Naive thymus-derived CD8-positive, alpha-beta T cell (primary cell): ENCODE results near the gene MYO3A. TPM values are rescaled to one million over a fixed set of nuclear protein-coding genes. Genes with fewer than 3 reads are reported as not detected.

Experiments
- ATAC-seq, 2 donors: fragments of 150-1000 bp; cut with Tn5 transposase in 1 of 2; sonication (Bioruptor Pico), chemical (Tn5 transposase) in 1 of 2; 1 replicate in 1 of 2; 2 replicates in 1 of 2; pipeline ENCODE4 v1.10.0; 2021; ENCODE audit warnings: mild to moderate bottlenecking in 2 of 2, moderate library complexity in 2 of 2
- POLR2A ChIA-PET: fragments of 350-600 bp; sonication (Branson Sonifier 250); formaldehyde crosslinking; loops from one replicate; lab custom pipeline; 2021; ENCODE audit warnings: antibody characterized with exemption; lab: Charles Lee
- DNase-seq, 10 donors: peaks; one replicate each; pipeline versions ENCODE4 v3.0.0 to v3.0.0-alpha.2; 2020 to 2022
- H3K27ac Mint-ChIP-seq, 10 donors: one replicate each; pipeline ENCODE4 v1.8.0; 2020 to 2022; ENCODE audit warnings: mild to moderate bottlenecking in 10 of 10, mixed read lengths in 10 of 10, moderate library complexity in 4 of 10, inconsistent platforms in 1 of 10
- H3K27me3 Mint-ChIP-seq, 5 donors: one replicate each; pipeline ENCODE4 v1.8.0; 2021 to 2022; ENCODE audit warnings: mixed read lengths in 5 of 5
- H3K36me3 Mint-ChIP-seq, 3 donors: one replicate each; pipeline ENCODE4 v1.8.0; 2020 to 2022; ENCODE audit warnings: mixed read lengths in 3 of 3, mild to moderate bottlenecking in 2 of 3, inconsistent platforms in 1 of 3
- H3K4me1 Mint-ChIP-seq, 4 donors: one replicate each; pipeline ENCODE4 v1.8.0; 2021 to 2022; ENCODE audit warnings: mixed read lengths in 4 of 4
- H3K4me3 Mint-ChIP-seq, 10 donors: one replicate each; pipeline ENCODE4 v1.8.0; 2020 to 2022; ENCODE audit warnings: mild to moderate bottlenecking in 10 of 10, mixed read lengths in 10 of 10, moderate library complexity in 6 of 10, inconsistent platforms in 1 of 10
- H3K9me3 Mint-ChIP-seq, 9 donors: one replicate each; pipeline ENCODE4 v1.8.0; 2020 to 2022; ENCODE audit warnings: mixed read lengths in 9 of 9, mild to moderate bottlenecking in 3 of 9, inconsistent platforms in 1 of 9, moderate library complexity in 1 of 9
- polyA plus RNA-seq, 3 donors: library from polyadenylated mRNA; unstranded; fragments of 300-500 nt; fragmentation: Illumina TruSeq; gene quantifications; one replicate each; pipeline ENCODE4 v1.2.3, GENCODE V29; 2021
- total RNA-seq, 8 experiments: library from RNA in 2 of 8; stranded (reverse) in 2 of 8; gene quantifications; one replicate each; pipeline ENCODE4 v1.2.3 and lab custom pipeline; 2021 to 2026

MYO3A gene
- total and polyA plus RNA-seq, 5 experiments from 2014 or later = not detected

- Mint-ChIP-seq H3K27ac (no peak overlapping the region), H3K9me3 (peaks cover 0 to 29% (median 16%) of the 10 kb centered on the region in 9 donors), H3K36me3 (peaks cover 0 to 13% (median 4%) of the 10 kb centered on the region in 3 donors), H3K27me3 (peaks cover 20 to 73% (median 24%) of the 10 kb centered on the region in 5 donors), H3K4me1 (no peaks in the 10 kb centered on the region), H3K4me3 (no peak overlapping the region)
- DNase-seq = no peak
- POLR2A ChIA-PET = no interaction called here
- no peak for ATAC-seq
These were observed 10.7 kb downstream of the MYO3A start for GRCh38 chr10:25944771-25945170.

- DNase-seq (no peak), ATAC-seq (no peak)
- H3K36me3 Mint-ChIP-seq = peaks cover 0 to 10% (median 2%) of the 10 kb centered on the region in 3 donors
- POLR2A ChIA-PET = no interaction called here
- H3K4me1 Mint-ChIP-seq = no peaks in the 10 kb centered on the region
- peaks cover 6 to 26% (median 8%) of the 10 kb centered on the region in 5 donors for H3K27me3 Mint-ChIP-seq
- peaks cover 2 to 15% (median 11%) of the 10 kb centered on the region in 9 donors for H3K9me3 Mint-ChIP-seq
- H3K27ac Mint-ChIP-seq = no peak overlapping the region
- H3K4me3 Mint-ChIP-seq = no peak overlapping the region
These were observed 18.8 kb downstream of the MYO3A start for GRCh38 chr10:25952857-25953256.

- DNase-seq = no peak
- POLR2A ChIA-PET = no interaction called here
- peaks cover 5 to 28% (median 8%) of the 10 kb centered on the region in 5 donors for H3K27me3 Mint-ChIP-seq
- H3K9me3 Mint-ChIP-seq = peaks cover 0 to 27% (median 18%) of the 10 kb centered on the region in 9 donors
- H3K4me3 Mint-ChIP-seq = no peak overlapping the region
- no peak for ATAC-seq
- H3K27ac Mint-ChIP-seq = no peak overlapping the region
- peaks cover 0 to 14% (median 2%) of the 10 kb centered on the region in 3 donors for H3K36me3 Mint-ChIP-seq
- H3K4me1 Mint-ChIP-seq = no peaks in the 10 kb centered on the region
These were observed 20.8 kb downstream of the MYO3A start for GRCh38 chr10:25954851-25955250.

- Mint-ChIP-seq H3K4me1 (no peaks in the 10 kb centered on the region), H3K27ac (no peak overlapping the region), H3K9me3 (peaks cover 0 to 32% (median 18%) of the 10 kb centered on the region in 9 donors), H3K36me3 (peaks cover 0 to 15% (median 2%) of the 10 kb centered on the region in 3 donors), H3K27me3 (peaks cover 7 to 38% (median 10%) of the 10 kb centered on the region in 5 donors), H3K4me3 (no peak overlapping the region)
- no peak for DNase-seq
- POLR2A ChIA-PET = no interaction called here
- no peak for ATAC-seq
These were observed 25.7 kb downstream of the MYO3A start for GRCh38 chr10:25959540-25960232.

GRCh38 chr10:25965584-25965983 is 31.6 kb downstream of the MYO3A start:
- Mint-ChIP-seq H3K36me3 (peaks cover 0 to 2% (median 0%) of the 10 kb centered on the region in 3 donors), H3K4me3 (no peak overlapping the region), H3K4me1 (no peaks in the 10 kb centered on the region), H3K27ac (no peak overlapping the region), H3K27me3 (peaks cover 8 to 57% (median 20%) of the 10 kb centered on the region in 5 donors), H3K9me3 (no peaks in the 10 kb centered on the region)
- no peak for DNase-seq
- no peak for ATAC-seq
- POLR2A ChIA-PET = no interaction called here

- POLR2A ChIA-PET = no interaction called here
- no peaks in the 10 kb centered on the region for H3K4me1 Mint-ChIP-seq
- no peak for ATAC-seq
These were observed 32.8 kb downstream of the MYO3A start for GRCh38 chr10:25966844-25967243.

GRCh38 chr10:25972631-25973030 is 38.6 kb downstream of the MYO3A start:
- POLR2A ChIA-PET = no interaction called here
- peaks cover 2 to 29% (median 6%) of the 10 kb centered on the region in 5 donors for H3K27me3 Mint-ChIP-seq
- H3K4me1 Mint-ChIP-seq = no peaks in the 10 kb centered on the region
- H3K36me3 Mint-ChIP-seq = no peaks in the 10 kb centered on the region
- ATAC-seq = no peak
- H3K27ac Mint-ChIP-seq = no peak overlapping the region
- H3K9me3 Mint-ChIP-seq = no peaks in the 10 kb centered on the region
- no peak for DNase-seq
- no peak overlapping the region for H3K4me3 Mint-ChIP-seq

More at GRCh38 chr10:25966844-25967243, 32.8 kb downstream of the MYO3A start:
- H3K4me3 Mint-ChIP-seq = no peak overlapping the region
- no peaks in the 10 kb centered on the region for H3K9me3 Mint-ChIP-seq
- no peak for DNase-seq
- peaks cover 7 to 56% (median 20%) of the 10 kb centered on the region in 5 donors for H3K27me3 Mint-ChIP-seq
- H3K36me3 Mint-ChIP-seq = peaks cover 0 to 2% (median 0%) of the 10 kb centered on the region in 3 donors
- no peak overlapping the region for H3K27ac Mint-ChIP-seq

GRCh38 chr10:25974897-25975459 is 40.9 kb downstream of the MYO3A start:
- no peak overlapping the region for H3K27ac Mint-ChIP-seq
- no peaks in the 10 kb centered on the region for H3K36me3 Mint-ChIP-seq
- DNase-seq (no peak), ATAC-seq (no peak)
- peaks cover 0 to 2% (median 0%) of the 10 kb centered on the region in 9 donors for H3K9me3 Mint-ChIP-seq
- peaks cover 0 to 34% (median 6%) of the 10 kb centered on the region in 5 donors for H3K27me3 Mint-ChIP-seq
- POLR2A ChIA-PET = no interaction called here
- no peak overlapping the region for H3K4me3 Mint-ChIP-seq
- H3K4me1 Mint-ChIP-seq = no peaks in the 10 kb centered on the region

GRCh38 chr10:25978771-25979170 is 44.7 kb downstream of the MYO3A start:
- Mint-ChIP-seq H3K4me1 (no peaks in the 10 kb centered on the region), H3K27ac (no peak overlapping the region), H3K4me3 (no peak overlapping the region), H3K36me3 (peaks cover 0 to 6% (median 0%) of the 10 kb centered on the region in 3 donors), H3K9me3 (peaks cover 0 to 14% (median 7%) of the 10 kb centered on the region in 9 donors), H3K27me3 (peaks cover 4 to 49% (median 16%) of the 10 kb centered on the region in 5 donors)
- DNase-seq (no peak), ATAC-seq (no peak)
- POLR2A ChIA-PET = no interaction called here

GRCh38 chr10:25982107-25982506 is 48.1 kb downstream of the MYO3A start:
- peaks cover 0 to 26% (median 12%) of the 10 kb centered on the region in 9 donors for H3K9me3 Mint-ChIP-seq
- POLR2A ChIA-PET = no interaction called here
- ATAC-seq (no peak), DNase-seq (no peak)
- H3K4me3 Mint-ChIP-seq = no peak overlapping the region
- H3K27me3 Mint-ChIP-seq = peaks cover 2 to 44% (median 16%) of the 10 kb centered on the region in 5 donors
- no peaks in the 10 kb centered on the region for H3K4me1 Mint-ChIP-seq
- peaks cover 0 to 6% (median 0%) of the 10 kb centered on the region in 3 donors for H3K36me3 Mint-ChIP-seq
- H3K27ac Mint-ChIP-seq = no peak overlapping the region

GRCh38 chr10:25988583-25988982 is 54.6 kb downstream of the MYO3A start:
- POLR2A ChIA-PET = no interaction called here
- Mint-ChIP-seq H3K4me3 (no peak overlapping the region), H3K9me3 (peaks cover 0 to 19% (median 2%) of the 10 kb centered on the region in 9 donors), H3K27ac (no peak overlapping the region), H3K4me1 (no peaks in the 10 kb centered on the region), H3K27me3 (peaks cover 0 to 14% (median 5%) of the 10 kb centered on the region in 5 donors), H3K36me3 (no peaks in the 10 kb centered on the region)
- no peak for ATAC-seq
- no peak for DNase-seq

- H3K9me3 Mint-ChIP-seq = peaks cover 0 to 12% (median 0%) of the 10 kb centered on the region in 9 donors
- no peaks in the 10 kb centered on the region for H3K4me1 Mint-ChIP-seq
- H3K36me3 Mint-ChIP-seq = no peaks in the 10 kb centered on the region
- ATAC-seq (no peak), DNase-seq (no peak)
- peaks cover 0 to 5% (median 0%) of the 10 kb centered on the region in 5 donors for H3K27me3 Mint-ChIP-seq
- H3K4me3 Mint-ChIP-seq = no peak overlapping the region
- no peak overlapping the region for H3K27ac Mint-ChIP-seq
- POLR2A ChIA-PET = no interaction called here
These were observed 55.9 kb downstream of the MYO3A start for GRCh38 chr10:25989951-25990350.

- H3K36me3 Mint-ChIP-seq = no peaks in the 10 kb centered on the region
- no peak overlapping the region for H3K4me3 Mint-ChIP-seq
- no peaks in the 10 kb centered on the region for H3K4me1 Mint-ChIP-seq
- no peak overlapping the region for H3K27ac Mint-ChIP-seq
- H3K27me3 Mint-ChIP-seq = peaks cover 4 to 44% (median 24%) of the 10 kb centered on the region in 5 donors
- peaks cover 0 to 2% (median 0%) of the 10 kb centered on the region in 9 donors for H3K9me3 Mint-ChIP-seq
- DNase-seq (no peak), ATAC-seq (no peak)
- POLR2A ChIA-PET = no interaction called here
These were observed 65.4 kb downstream of the MYO3A start for GRCh38 chr10:25999295-25999981.
